ENCODE results near the gene PLPP6. TPM values are rescaled to one million over a fixed set of nuclear protein-coding genes. Genes with fewer than 3 reads are reported as not detected.

PLPP6 gene
- total RNA-seq, 4 donors from 2014 or later = 13.6 to 20.7 (median 17.7) TPM

- no peak for DNase-seq (ENCODE audit: low spot score in 2 of 2)
- intact Hi-C loops (cut with DNase I; ENCODE audit: low total_unique reads) = no loop called here
- TF ChIP-seq CTCF (IDR thresholded peaks at IDR 0.05) (no peak), POLR2A (IDR thresholded peaks at IDR 0.05) (no peak)
- 79 to 83% methylated on average over 2 of the region's 2 CpGs for WGBS, 2 donors
- H3K4me3 ChIP-seq (ENCODE audit: low read depth, poor library complexity, severe bottlenecking) = no peak overlapping the region
Measured at GRCh38 chr9:4700932-4701331, 38.8 kb downstream of the PLPP6 start.

GRCh38 chr9:4701526-4701925 is 39.4 kb downstream of the PLPP6 start:
- no peak for DNase-seq (ENCODE audit: low spot score in 2 of 2)
- TF ChIP-seq CTCF (IDR thresholded peaks at IDR 0.05) = no peak
- H3K4me3 ChIP-seq (ENCODE audit: low read depth, poor library complexity, severe bottlenecking) = no peak overlapping the region
- 52 to 61% methylated on average over 1 of the region's 1 CpG for WGBS, 2 donors
- intact Hi-C loops (cut with DNase I; ENCODE audit: low total_unique reads) = no loop called here

- intact Hi-C loops (cut with DNase I; ENCODE audit: low total_unique reads) = no loop called here
- H3K4me3 ChIP-seq (ENCODE audit: low read depth, poor library complexity, severe bottlenecking) = no peak overlapping the region
- TF ChIP-seq CTCF (IDR thresholded peaks at IDR 0.05) = no peak
- no peak for TF ChIP-seq POLR2A (IDR thresholded peaks at IDR 0.05)
- no peak for DNase-seq (ENCODE audit: low spot score in 2 of 2)
- WGBS, 2 donors = 93 to 95% methylated on average over 2 of the region's 2 CpGs
Measured at GRCh38 chr9:4704129-4704528, 42.0 kb downstream of the PLPP6 start.

- TF ChIP-seq CTCF (IDR thresholded peaks at IDR 0.05) (no peak), POLR2A (IDR thresholded peaks at IDR 0.05) (no peak)
- WGBS, 2 donors = 56 to 64% methylated on average over 2 of the region's 2 CpGs
- no peak overlapping the region for H3K4me3 ChIP-seq (ENCODE audit: low read depth, poor library complexity, severe bottlenecking)
Measured at GRCh38 chr9:4706021-4706420, 43.9 kb downstream of the PLPP6 start.

GRCh38 chr9:4706971-4707622 is 45.0 kb downstream of the PLPP6 start:
- TF ChIP-seq CTCF (IDR thresholded peaks at IDR 0.05) (no peak), POLR2A (IDR thresholded peaks at IDR 0.05) (no peak)
- intact Hi-C loops (cut with DNase I; ENCODE audit: low total_unique reads) = no loop called here
- no peak for DNase-seq (ENCODE audit: low spot score in 2 of 2)
- H3K4me3 ChIP-seq (ENCODE audit: low read depth, poor library complexity, severe bottlenecking) = no peak overlapping the region
- WGBS, 2 donors = 60 to 74% methylated on average over 4 of the region's 4 CpGs

More at GRCh38 chr9:4706021-4706420, 43.9 kb downstream of the PLPP6 start:
- intact Hi-C loops (cut with DNase I; ENCODE audit: low total_unique reads) = no loop called here
- DNase-seq (ENCODE audit: low spot score in 2 of 2) = no peak

GRCh38 chr9:4709380-4709779 is 47.3 kb downstream of the PLPP6 start:
- intact Hi-C loops (cut with DNase I; ENCODE audit: low total_unique reads) = no loop called here
- H3K4me3 ChIP-seq (ENCODE audit: low read depth, poor library complexity, severe bottlenecking) = no peak overlapping the region
- no peak for TF ChIP-seq POLR2A (IDR thresholded peaks at IDR 0.05)
- no peak for TF ChIP-seq CTCF (IDR thresholded peaks at IDR 0.05)
- DNase-seq (ENCODE audit: low spot score in 2 of 2) = no peak
